ENCODE measurements around the gene MROH2A. TPM values are rescaled to one million over a fixed set of nuclear protein-coding genes. Genes with fewer than 3 reads are reported as not detected.
A peak's percentile ranks its signal among the peaks of the same experiment; 100 is the strongest.

Gene MROH2A
- total RNA-seq, 1 donor from 2014 or later: not detected

- Mint-ChIP-seq H3K27ac (ENCODE audit: unreplicated experiment) (no peak overlapping the region), H3K36me3 (ENCODE audit: low read depth) (no peaks in the 10 kb centered on the region), H3K4me3 (ENCODE audit: unreplicated experiment) (no peak overlapping the region), H3K27me3 (ENCODE audit: low read depth) (peaks cover 26% of the 10 kb centered on the region), H3K9me3 (ENCODE audit: low read depth) (no peaks in the 10 kb centered on the region), H3K4me1 (ENCODE audit: low read depth) (peaks cover 2% of the 10 kb centered on the region)
- no peak for TF ChIP-seq CTCF (IDR thresholded peaks at IDR 0.05)
- DNase-seq (ENCODE audit: low spot score): no peak
Observed at GRCh38 chr2:233807966-233808935, 30.1 kb downstream of the MROH2A start.

- DNase-seq (ENCODE audit: low spot score): no peak
- Mint-ChIP-seq H3K27me3 (ENCODE audit: low read depth) (peaks cover 15% of the 10 kb centered on the region), H3K36me3 (ENCODE audit: low read depth) (no peaks in the 10 kb centered on the region), H3K27ac (ENCODE audit: unreplicated experiment) (no peak overlapping the region), H3K4me3 (ENCODE audit: unreplicated experiment) (no peak overlapping the region), H3K4me1 (ENCODE audit: low read depth) (peaks cover 2% of the 10 kb centered on the region), H3K9me3 (ENCODE audit: low read depth) (no peaks in the 10 kb centered on the region)
- TF ChIP-seq CTCF (IDR thresholded peaks at IDR 0.05): no peak
Observed at GRCh38 chr2:233810385-233810784, 32.3 kb downstream of the MROH2A start.

GRCh38 chr2:233811087-233811486 is 33.0 kb downstream of the MROH2A start:
- Mint-ChIP-seq H3K36me3 (ENCODE audit: low read depth) (no peaks in the 10 kb centered on the region), H3K4me1 (ENCODE audit: low read depth) (peaks cover 8% of the 10 kb centered on the region), H3K4me3 (ENCODE audit: unreplicated experiment) (no peak overlapping the region), H3K27me3 (ENCODE audit: low read depth) (peaks cover 12% of the 10 kb centered on the region), H3K9me3 (ENCODE audit: low read depth) (no peaks in the 10 kb centered on the region), H3K27ac (ENCODE audit: unreplicated experiment) (no peak overlapping the region)
- peak; percentile 52 for DNase-seq (ENCODE audit: low spot score)
- TF ChIP-seq CTCF (IDR thresholded peaks at IDR 0.05): no peak

GRCh38 chr2:233811732-233812131 is 33.6 kb downstream of the MROH2A start:
- Mint-ChIP-seq H3K4me3 (ENCODE audit: unreplicated experiment) (no peak overlapping the region), H3K9me3 (ENCODE audit: low read depth) (no peaks in the 10 kb centered on the region), H3K36me3 (ENCODE audit: low read depth) (no peaks in the 10 kb centered on the region), H3K27me3 (ENCODE audit: low read depth) (peaks cover 12% of the 10 kb centered on the region), H3K27ac (ENCODE audit: unreplicated experiment) (no peak overlapping the region), H3K4me1 (ENCODE audit: low read depth) (peaks cover 14% of the 10 kb centered on the region)
- TF ChIP-seq CTCF (IDR thresholded peaks at IDR 0.05): no peak
- DNase-seq (ENCODE audit: low spot score): no peak

- peaks cover 26% of the 10 kb centered on the region for H3K4me1 Mint-ChIP-seq (ENCODE audit: low read depth)
- no peaks in the 10 kb centered on the region for H3K9me3 Mint-ChIP-seq (ENCODE audit: low read depth)
- H3K27ac Mint-ChIP-seq (ENCODE audit: unreplicated experiment): no peak overlapping the region
- TF ChIP-seq CTCF (IDR thresholded peaks at IDR 0.05): no peak
- H3K36me3 Mint-ChIP-seq (ENCODE audit: low read depth): peaks cover 1% of the 10 kb centered on the region
- peaks cover 12% of the 10 kb centered on the region for H3K27me3 Mint-ChIP-seq (ENCODE audit: low read depth)
- no peak overlapping the region for H3K4me3 Mint-ChIP-seq (ENCODE audit: unreplicated experiment)
- DNase-seq (ENCODE audit: low spot score): no peak
Observed at GRCh38 chr2:233813236-233814055, 35.3 kb downstream of the MROH2A start.
